Cardiac fibroblast (primary cell): ENCODE results near the gene CNTFR.

ENCODE experiments used
- DNase-seq, 2 donors: peaks; one replicate each; pipeline versions ENCODE4 v3.0.0 to v3.0.0-alpha.2; 2010; ENCODE audit warnings: low read depth in 2 of 2
- H3K4me3 ChIP-seq, 2 donors: replicated peaks in 1 of 2; 1 replicate in 1 of 2; 2 replicates in 1 of 2; pipeline ENCODE4 v1.5.1; 2011; ENCODE audit warnings: low read depth in 2 of 2, low read length in 2 of 2, mild to moderate bottlenecking in 2 of 2, moderate library complexity in 1 of 2
- CTCF ChIP-seq: IDR thresholded peaks from one replicate; pipeline ENCODE4 v1.5.1; 2011; ENCODE audit warnings: low read depth, mild to moderate bottlenecking, low read length, inconsistent platforms

The CNTFR gene

GRCh38 chr9:34591917-34592866, 2.7 kb upstream of the CNTFR start:
- no peak for DNase-seq
- no peak for TF ChIP-seq CTCF
- H3K4me3 ChIP-seq, result no peak overlapping the region

GRCh38 chr9:34591248-34591916, 1.9 kb upstream of the CNTFR start:
- peak overlapping the region; percentile 5 to 21 for H3K4me3 ChIP-seq
- DNase-seq, result peak; percentile 79 to 83
- peak; percentile 83 for TF ChIP-seq CTCF

GRCh38 chr9:34590381-34591247, 1.1 kb upstream of the CNTFR start:
- no peak for TF ChIP-seq CTCF
- H3K4me3 ChIP-seq, result peak overlapping the region; percentile 5 to 21
- DNase-seq, result peak; percentile 34 to 35

GRCh38 chr9:34588671-34589635, 571 bp downstream of the CNTFR start:
- H3K4me3 ChIP-seq, result peak overlapping the region in 1 of 2 donors; percentile 22
- TF ChIP-seq CTCF, result no peak
- DNase-seq, result no peak

- no peak overlapping the region for H3K4me3 ChIP-seq
- no peak for TF ChIP-seq CTCF
- no peak for DNase-seq
Measured at GRCh38 chr9:34587271-34587670, 2.3 kb downstream of the CNTFR start.
